Transverse colon (tissue), 4 donors: ENCODE measurements around the gene TAF4.

Experiments
- EP300 ChIP-seq: sonication (generic); formaldehyde crosslinking; IDR thresholded peaks from one replicate; pipeline ENCODE4 v1.6.1; 2017; ENCODE audit warnings: antibody characterized with exemption, low read depth
- POLR2A ChIP-seq: fragments of 450-650 bp; IDR thresholded peaks from one replicate; pipeline ENCODE4 v1.6.1; 2016; ENCODE audit warnings: antibody characterized with exemption, mild to moderate bottlenecking, moderate library complexity
- POLR2AphosphoS5 ChIP-seq, 3 donors: sonication (generic); formaldehyde crosslinking; IDR thresholded peaks; one replicate each; pipeline ENCODE4 v1.6.1; 2016; ENCODE audit warnings: antibody characterized with exemption in 3 of 3
- TF ChIP-seq, protein P1 (sequence below), 5 experiments: fragments of 200-600 bp in 3 of 5; fragments of 450-650 bp in 2 of 5; sonication (generic) in 3 of 5; IDR thresholded peaks; 1 replicate in 2 of 5; 2 replicates in 3 of 5; pipeline ENCODE4 v1.5.1; 2016 to 2017; ENCODE audit warnings: antibody characterized with exemption in 5 of 5, inconsistent platforms in 3 of 5, mild to moderate bottlenecking in 2 of 5, moderate library complexity in 1 of 5

DNA sequence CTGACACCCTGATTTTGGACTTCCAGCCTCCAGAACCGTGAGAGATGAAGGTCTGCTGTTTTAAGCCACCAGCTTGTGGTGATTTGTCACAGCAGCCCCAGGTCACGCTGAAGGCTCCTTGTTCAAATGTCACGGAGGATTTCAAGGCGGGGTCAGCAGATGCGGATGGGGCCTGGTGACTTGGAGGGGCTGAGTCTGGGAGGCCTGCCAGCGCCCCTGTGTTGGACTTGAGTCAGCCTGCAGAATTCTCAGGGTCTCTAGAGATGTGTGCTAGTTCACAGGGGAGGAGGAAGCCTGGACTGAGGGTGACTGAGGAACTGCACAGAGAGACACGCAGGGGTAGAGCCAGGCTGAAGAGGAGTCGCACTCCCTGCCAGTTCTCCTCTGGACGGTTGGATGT, 19.5 kb upstream of the TAF4 start:
- no peak for TF ChIP-seq EP300
- TF ChIP-seq POLR2A = no peak
- TF ChIP-seq, protein P1, sequence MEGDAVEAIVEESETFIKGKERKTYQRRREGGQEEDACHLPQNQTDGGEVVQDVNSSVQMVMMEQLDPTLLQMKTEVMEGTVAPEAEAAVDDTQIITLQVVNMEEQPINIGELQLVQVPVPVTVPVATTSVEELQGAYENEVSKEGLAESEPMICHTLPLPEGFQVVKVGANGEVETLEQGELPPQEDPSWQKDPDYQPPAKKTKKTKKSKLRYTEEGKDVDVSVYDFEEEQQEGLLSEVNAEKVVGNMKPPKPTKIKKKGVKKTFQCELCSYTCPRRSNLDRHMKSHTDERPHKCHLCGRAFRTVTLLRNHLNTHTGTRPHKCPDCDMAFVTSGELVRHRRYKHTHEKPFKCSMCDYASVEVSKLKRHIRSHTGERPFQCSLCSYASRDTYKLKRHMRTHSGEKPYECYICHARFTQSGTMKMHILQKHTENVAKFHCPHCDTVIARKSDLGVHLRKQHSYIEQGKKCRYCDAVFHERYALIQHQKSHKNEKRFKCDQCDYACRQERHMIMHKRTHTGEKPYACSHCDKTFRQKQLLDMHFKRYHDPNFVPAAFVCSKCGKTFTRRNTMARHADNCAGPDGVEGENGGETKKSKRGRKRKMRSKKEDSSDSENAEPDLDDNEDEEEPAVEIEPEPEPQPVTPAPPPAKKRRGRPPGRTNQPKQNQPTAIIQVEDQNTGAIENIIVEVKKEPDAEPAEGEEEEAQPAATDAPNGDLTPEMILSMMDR (IDR thresholded peaks at IDR 0.05) = no peak
- TF ChIP-seq POLR2AphosphoS5 (IDR thresholded peaks at IDR 0.05) = no peak
